ENCODE measurements around the gene TPSD1.

The TPSD1 gene

DNA sequence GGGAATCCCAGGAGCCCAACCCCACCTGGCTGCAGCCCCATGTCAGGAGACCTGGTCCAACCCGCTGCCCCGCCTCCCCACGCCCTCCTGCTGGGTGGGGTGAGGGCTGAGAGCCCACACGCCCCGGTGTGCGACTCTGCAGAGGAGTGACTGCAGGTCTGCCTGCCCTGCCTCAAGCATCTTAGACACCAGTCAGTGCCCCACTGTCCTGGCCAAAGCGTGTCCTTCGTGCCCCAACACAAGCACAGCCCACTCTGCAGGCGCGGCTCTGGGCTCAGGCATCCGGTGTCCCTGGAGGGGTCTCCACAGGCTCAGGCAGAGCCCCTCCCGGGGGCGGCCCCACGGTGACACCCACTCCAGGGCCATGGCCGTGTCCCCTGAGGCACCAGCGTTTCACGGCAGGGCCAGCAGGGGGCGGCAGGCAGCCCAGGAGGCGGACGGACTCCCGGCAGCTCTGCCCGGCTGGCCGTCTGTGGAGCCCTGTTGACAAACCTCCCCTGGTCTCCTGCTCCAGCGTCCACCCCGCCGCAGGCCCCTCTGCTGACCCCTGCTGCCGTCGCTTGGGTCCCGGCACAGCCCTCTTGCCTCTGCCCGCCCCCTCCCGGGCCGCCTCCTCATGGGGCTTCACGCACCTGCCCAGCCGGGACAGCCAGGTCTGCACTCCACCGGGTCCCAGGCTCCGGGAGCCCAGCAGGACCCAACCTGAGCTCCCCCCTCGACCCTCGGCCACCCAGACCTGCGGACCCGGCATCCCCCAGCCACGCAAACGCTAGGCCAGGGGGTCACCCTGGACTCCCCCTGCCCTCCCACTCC lies 45.0 kb downstream of the TPSD1 start:
- peak; percentile 30 for DNase-seq (ENCODE audit: low read depth, low spot score)
- Histone ChIP-seq H3K9ac (ENCODE audit: insufficient read length, low read depth) (peak overlapping the region; percentile 61), H3K4me3 (ENCODE audit: insufficient read length, low read depth) (no peak overlapping the region), H3K36me3 (ENCODE audit: insufficient read depth, insufficient read length, low read length) (no peaks in the 10 kb centered on the region), H3K4me1 (ENCODE audit: insufficient read depth, insufficient read length) (peaks cover 32% of the 10 kb centered on the region), H3K9me3 (ENCODE audit: insufficient read depth, low read length) (no peaks in the 10 kb centered on the region), H3K27me3 (ENCODE audit: insufficient read depth, insufficient read length) (peaks cover 14% of the 10 kb centered on the region)
- TF ChIP-seq YY1 (IDR thresholded peaks at IDR 0.05; ENCODE audit: insufficient read depth, insufficient read length) = no peak
- no peak for TF ChIP-seq ZNF274 (IDR thresholded peaks at IDR 0.05; ENCODE audit: low read depth, low read length)
- no peak for TF ChIP-seq SUZ12 (IDR thresholded peaks at IDR 0.05; ENCODE audit: extremely low read depth, insufficient read depth, insufficient read length)

DNA sequence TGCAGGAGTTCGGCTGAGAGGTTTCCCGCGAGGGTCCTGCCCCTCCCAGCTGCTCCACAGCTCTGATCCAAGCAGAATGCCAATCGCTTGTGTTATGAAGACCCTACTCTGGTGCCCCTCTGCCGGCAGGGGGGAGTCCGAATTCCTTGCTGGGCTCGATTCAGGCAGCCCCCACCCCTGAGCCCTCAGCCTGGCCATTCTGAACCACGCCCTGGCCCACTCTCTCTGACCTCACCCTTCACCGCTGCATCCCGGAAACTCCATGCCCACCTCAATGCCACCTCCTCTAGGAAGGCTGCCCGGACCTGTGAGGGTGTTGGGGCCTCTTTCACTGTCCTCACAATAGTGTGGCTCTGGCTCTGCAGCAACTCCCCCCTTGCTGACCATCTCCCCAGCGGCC lies 45.7 kb downstream of the TPSD1 start:
- H3K27me3 ChIP-seq (ENCODE audit: insufficient read depth, insufficient read length) = peaks cover 14% of the 10 kb centered on the region
- H3K4me3 ChIP-seq (ENCODE audit: insufficient read length, low read depth) = no peak overlapping the region
- H3K9me3 ChIP-seq (ENCODE audit: insufficient read depth, low read length) = no peaks in the 10 kb centered on the region
- H3K36me3 ChIP-seq (ENCODE audit: insufficient read depth, insufficient read length, low read length) = no peaks in the 10 kb centered on the region
- H3K4me1 ChIP-seq (ENCODE audit: insufficient read depth, insufficient read length) = peaks cover 32% of the 10 kb centered on the region
- no peak overlapping the region for H3K9ac ChIP-seq (ENCODE audit: insufficient read length, low read depth)
- TF ChIP-seq SUZ12 (IDR thresholded peaks at IDR 0.05; ENCODE audit: extremely low read depth, insufficient read depth, insufficient read length) = no peak
- TF ChIP-seq YY1 (IDR thresholded peaks at IDR 0.05; ENCODE audit: insufficient read depth, insufficient read length) = no peak
- no peak for TF ChIP-seq ZNF274 (IDR thresholded peaks at IDR 0.05; ENCODE audit: low read depth, low read length)
- DNase-seq (ENCODE audit: low read depth, low spot score) = no peak

DNA sequence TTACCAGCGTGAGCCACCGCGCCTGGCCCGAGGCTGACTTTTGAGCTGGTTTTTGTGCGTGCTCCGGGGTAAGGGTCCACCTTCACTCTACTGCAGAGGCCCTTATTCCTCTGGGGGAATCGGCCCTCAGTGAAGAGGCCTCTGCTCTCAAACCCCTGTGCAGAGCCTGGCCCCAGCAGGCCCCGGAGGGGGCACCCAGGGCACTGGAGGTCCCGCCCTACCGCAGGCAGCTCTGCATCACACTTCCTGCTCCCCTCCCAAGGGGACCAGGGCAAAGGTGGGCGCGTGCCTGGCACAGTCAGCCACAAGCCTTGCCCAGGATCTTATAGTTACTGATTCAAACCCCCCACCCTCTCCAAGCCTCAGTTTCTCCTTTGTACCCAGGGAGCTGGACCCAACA lies 50.0 kb downstream of the TPSD1 start:
- Histone ChIP-seq H3K36me3 (ENCODE audit: insufficient read depth, insufficient read length, low read length) (peaks cover 5% of the 10 kb centered on the region), H3K4me3 (ENCODE audit: insufficient read length, low read depth) (no peak overlapping the region), H3K27me3 (ENCODE audit: insufficient read depth, insufficient read length) (peaks cover 6% of the 10 kb centered on the region), H3K9ac (ENCODE audit: insufficient read length, low read depth) (peak overlapping the region; percentile 50), H3K9me3 (ENCODE audit: insufficient read depth, low read length) (no peaks in the 10 kb centered on the region), H3K4me1 (ENCODE audit: insufficient read depth, insufficient read length) (peaks cover 20% of the 10 kb centered on the region)
- TF ChIP-seq SUZ12 (IDR thresholded peaks at IDR 0.05; ENCODE audit: extremely low read depth, insufficient read depth, insufficient read length) = no peak
- no peak for TF ChIP-seq YY1 (IDR thresholded peaks at IDR 0.05; ENCODE audit: insufficient read depth, insufficient read length)
- TF ChIP-seq ZNF274 (IDR thresholded peaks at IDR 0.05; ENCODE audit: low read depth, low read length) = no peak
- DNase-seq (ENCODE audit: low read depth, low spot score) = no peak

DNA sequence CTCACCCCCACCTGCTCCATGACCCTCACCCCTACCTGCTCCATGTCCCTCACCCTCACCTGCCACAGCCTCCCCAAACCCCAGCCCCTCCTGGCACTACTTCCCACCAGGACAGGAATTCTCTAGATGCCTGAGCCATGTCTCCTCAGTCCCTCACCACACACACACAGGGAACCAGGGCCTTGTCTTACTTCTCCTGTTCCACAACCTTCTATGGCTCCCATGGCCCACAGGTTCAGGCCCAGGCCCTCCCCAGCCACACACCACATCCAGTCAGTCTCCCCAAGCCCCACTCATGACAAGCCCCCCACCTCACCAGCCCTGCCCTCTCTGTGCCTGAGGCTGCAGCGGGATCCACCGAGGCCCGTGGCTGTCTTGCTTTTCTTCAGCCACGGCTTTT lies 50.5 kb downstream of the TPSD1 start:
- no peak overlapping the region for H3K4me3 ChIP-seq (ENCODE audit: insufficient read length, low read depth)
- no peak for DNase-seq (ENCODE audit: low read depth, low spot score)
- TF ChIP-seq SUZ12 (IDR thresholded peaks at IDR 0.05; ENCODE audit: extremely low read depth, insufficient read depth, insufficient read length) (no peak), ZNF274 (IDR thresholded peaks at IDR 0.05; ENCODE audit: low read depth, low read length) (no peak), YY1 (IDR thresholded peaks at IDR 0.05; ENCODE audit: insufficient read depth, insufficient read length) (no peak)
- peaks cover 18% of the 10 kb centered on the region for H3K4me1 ChIP-seq (ENCODE audit: insufficient read depth, insufficient read length)
- H3K36me3 ChIP-seq (ENCODE audit: insufficient read depth, insufficient read length, low read length) = peaks cover 10% of the 10 kb centered on the region
- H3K27me3 ChIP-seq (ENCODE audit: insufficient read depth, insufficient read length) = peaks cover 4% of the 10 kb centered on the region
- no peaks in the 10 kb centered on the region for H3K9me3 ChIP-seq (ENCODE audit: insufficient read depth, low read length)
- peak overlapping the region; percentile 50 for H3K9ac ChIP-seq (ENCODE audit: insufficient read length, low read depth)

DNA sequence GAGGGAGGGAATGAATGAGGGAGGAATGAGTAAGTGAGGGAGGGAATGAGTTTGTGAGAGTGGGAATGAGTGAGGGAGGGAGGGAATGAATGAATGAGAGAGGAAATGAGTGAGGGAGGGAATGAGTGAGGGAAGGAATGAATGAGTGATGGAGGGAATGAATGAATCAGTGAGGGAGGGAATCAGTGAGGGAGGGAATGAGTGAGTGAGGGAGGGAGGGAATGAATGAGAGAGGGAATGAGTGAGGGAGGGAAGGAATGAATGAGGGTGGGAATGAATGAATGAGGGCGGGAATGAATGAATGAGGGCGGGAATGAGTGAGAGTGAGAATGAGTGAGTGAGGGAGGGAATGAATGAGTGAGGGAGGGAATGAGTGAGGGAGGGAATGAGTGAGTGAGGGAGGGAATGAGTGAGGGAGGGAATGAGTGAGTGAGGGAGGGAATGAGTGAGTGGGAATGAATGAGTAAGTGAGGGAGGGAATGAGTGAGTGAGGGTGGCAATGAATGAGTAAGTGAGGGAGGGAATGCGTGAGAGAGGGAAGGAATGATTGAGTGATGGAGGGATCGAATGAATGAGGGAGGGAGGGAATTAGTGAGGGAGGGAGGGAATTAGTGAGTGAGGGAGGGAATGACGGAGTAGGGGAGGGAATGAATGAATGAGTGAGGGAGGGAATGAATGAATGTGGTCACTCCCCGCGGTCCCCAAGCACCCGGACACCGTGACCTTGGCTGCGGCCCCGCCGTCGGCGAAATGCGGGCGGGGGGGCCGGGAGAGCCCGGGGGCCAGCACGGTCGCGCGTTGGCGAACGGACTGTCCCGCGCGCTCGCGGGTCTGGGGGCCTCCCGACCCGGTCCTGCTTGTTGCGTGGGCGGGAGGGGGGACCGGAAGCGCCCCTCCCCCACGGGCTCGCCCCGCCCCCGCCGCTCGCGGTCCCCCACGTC lies 52.4 kb downstream of the TPSD1 start:
- DNase-seq (ENCODE audit: low read depth, low spot score) = no peak
- TF ChIP-seq ZNF274 (IDR thresholded peaks at IDR 0.05; ENCODE audit: low read depth, low read length) (no peak), YY1 (IDR thresholded peaks at IDR 0.05; ENCODE audit: insufficient read depth, insufficient read length) (no peak), SUZ12 (IDR thresholded peaks at IDR 0.05; ENCODE audit: extremely low read depth, insufficient read depth, insufficient read length) (no peak)
- Histone ChIP-seq H3K27me3 (ENCODE audit: insufficient read depth, insufficient read length) (no peaks in the 10 kb centered on the region), H3K9me3 (ENCODE audit: insufficient read depth, low read length) (no peaks in the 10 kb centered on the region), H3K4me1 (ENCODE audit: insufficient read depth, insufficient read length) (peaks cover 24% of the 10 kb centered on the region), H3K36me3 (ENCODE audit: insufficient read depth, insufficient read length, low read length) (peaks cover 29% of the 10 kb centered on the region), H3K9ac (ENCODE audit: insufficient read length, low read depth) (peak overlapping the region; percentile 80), H3K4me3 (ENCODE audit: insufficient read length, low read depth) (peak overlapping the region; percentile 71)
